ENCODE data around the gene RABL6.

Gene RABL6

DNA sequence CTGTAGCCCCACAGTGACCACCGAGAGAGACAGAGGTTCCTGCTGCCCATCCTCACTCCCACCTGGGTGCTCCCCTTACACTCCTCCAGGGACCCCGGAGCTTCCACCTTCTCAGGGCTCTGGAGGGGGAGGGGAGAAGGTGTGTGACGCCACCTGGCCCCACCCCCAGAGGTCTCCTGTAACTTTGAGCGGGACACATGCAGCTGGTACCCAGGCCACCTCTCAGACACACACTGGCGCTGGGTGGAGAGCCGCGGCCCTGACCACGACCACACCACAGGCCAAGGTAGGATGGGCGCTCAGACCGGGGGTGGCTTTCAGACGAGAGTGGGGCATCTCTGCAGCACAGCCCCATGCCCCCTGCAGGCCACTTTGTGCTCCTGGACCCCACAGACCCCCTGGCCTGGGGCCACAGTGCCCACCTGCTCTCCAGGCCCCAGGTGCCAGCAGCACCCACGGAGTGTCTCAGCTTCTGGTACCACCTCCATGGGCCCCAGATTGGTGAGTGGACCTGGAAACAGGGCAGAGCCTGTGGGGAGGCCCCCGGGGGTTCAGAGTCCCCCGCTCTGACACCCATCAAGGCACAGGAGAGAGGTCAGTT lies 48.9 kb downstream of the RABL6 start:
- Histone ChIP-seq H3K27me3 (ENCODE audit: control insufficient read depth, insufficient read depth, low read length) (no peaks in the 10 kb centered on the region), H3K9ac (ENCODE audit: low read length) (no peak overlapping the region), H3K27ac (ENCODE audit: low read length) (no peak overlapping the region), H3K4me1 (ENCODE audit: control insufficient read depth, low read depth, low read length) (no peaks in the 10 kb centered on the region), H3K4me3 (ENCODE audit: low read length) (no peak overlapping the region), H3K9me3 (ENCODE audit: control insufficient read depth, low read depth, low read length) (no peaks in the 10 kb centered on the region), H3K36me3 (ENCODE audit: control insufficient read depth, low read depth, low read length) (peaks cover 10% of the 10 kb centered on the region)

DNA sequence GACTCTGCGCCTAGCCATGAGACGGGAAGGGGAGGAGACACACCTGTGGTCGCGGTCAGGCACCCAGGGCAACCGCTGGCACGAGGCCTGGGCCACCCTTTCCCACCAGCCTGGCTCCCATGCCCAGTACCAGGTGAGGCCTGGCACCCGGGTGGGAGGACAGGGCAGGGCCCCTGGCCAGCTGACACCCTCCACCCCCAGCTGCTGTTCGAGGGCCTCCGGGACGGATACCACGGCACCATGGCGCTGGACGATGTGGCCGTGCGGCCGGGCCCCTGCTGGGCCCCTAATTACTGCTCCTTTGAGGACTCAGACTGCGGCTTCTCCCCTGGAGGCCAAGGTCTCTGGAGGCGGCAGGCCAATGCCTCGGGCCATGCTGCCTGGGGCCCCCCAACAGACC lies 49.4 kb downstream of the RABL6 start:
- H3K4me1 ChIP-seq (ENCODE audit: control insufficient read depth, low read depth, low read length) = no peaks in the 10 kb centered on the region
- H3K4me3 ChIP-seq (ENCODE audit: low read length) = no peak overlapping the region
- no peak overlapping the region for H3K27ac ChIP-seq (ENCODE audit: low read length)
- peaks cover 15% of the 10 kb centered on the region for H3K36me3 ChIP-seq (ENCODE audit: control insufficient read depth, low read depth, low read length)
- H3K27me3 ChIP-seq (ENCODE audit: control insufficient read depth, insufficient read depth, low read length) = no peaks in the 10 kb centered on the region
- H3K9me3 ChIP-seq (ENCODE audit: control insufficient read depth, low read depth, low read length) = no peaks in the 10 kb centered on the region
- no peak overlapping the region for H3K9ac ChIP-seq (ENCODE audit: low read length)

GRCh38 chr9:136857581-136858412 lies 50.0 kb downstream of the RABL6 start:
- Histone ChIP-seq H3K9me3 (ENCODE audit: control insufficient read depth, low read depth, low read length) (no peaks in the 10 kb centered on the region), H3K4me1 (ENCODE audit: control insufficient read depth, low read depth, low read length) (no peaks in the 10 kb centered on the region), H3K4me3 (ENCODE audit: low read length) (no peak overlapping the region), H3K27me3 (ENCODE audit: control insufficient read depth, insufficient read depth, low read length) (no peaks in the 10 kb centered on the region), H3K27ac (ENCODE audit: low read length) (no peak overlapping the region), H3K9ac (ENCODE audit: low read length) (no peak overlapping the region), H3K36me3 (ENCODE audit: control insufficient read depth, low read depth, low read length) (peaks cover 22% of the 10 kb centered on the region)

DNA sequence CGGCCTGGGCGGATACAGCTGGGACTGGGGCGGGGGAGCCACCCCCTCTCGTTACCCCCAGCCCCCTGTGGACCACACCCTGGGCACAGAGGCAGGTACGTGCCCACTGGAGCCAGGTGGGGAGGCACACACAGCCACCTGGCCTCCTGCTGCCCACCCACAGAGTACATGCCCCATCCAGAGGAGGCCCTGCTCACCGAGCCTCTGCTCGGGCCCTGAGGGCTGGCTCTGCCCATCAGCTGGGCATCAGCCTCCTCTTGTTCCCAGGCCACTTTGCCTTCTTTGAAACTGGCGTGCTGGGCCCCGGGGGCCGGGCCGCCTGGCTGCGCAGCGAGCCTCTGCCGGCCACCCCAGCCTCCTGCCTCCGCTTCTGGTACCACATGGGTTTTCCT lies 50.7 kb downstream of the RABL6 start:
- H3K27me3 ChIP-seq (ENCODE audit: control insufficient read depth, insufficient read depth, low read length) = no peaks in the 10 kb centered on the region
- H3K4me1 ChIP-seq (ENCODE audit: control insufficient read depth, low read depth, low read length) = no peaks in the 10 kb centered on the region
- H3K27ac ChIP-seq (ENCODE audit: low read length) = no peak overlapping the region
- H3K36me3 ChIP-seq (ENCODE audit: control insufficient read depth, low read depth, low read length) = peaks cover 28% of the 10 kb centered on the region
- no peak overlapping the region for H3K4me3 ChIP-seq (ENCODE audit: low read length)
- H3K9ac ChIP-seq (ENCODE audit: low read length) = no peak overlapping the region
- H3K9me3 ChIP-seq (ENCODE audit: control insufficient read depth, low read depth, low read length) = no peaks in the 10 kb centered on the region

DNA sequence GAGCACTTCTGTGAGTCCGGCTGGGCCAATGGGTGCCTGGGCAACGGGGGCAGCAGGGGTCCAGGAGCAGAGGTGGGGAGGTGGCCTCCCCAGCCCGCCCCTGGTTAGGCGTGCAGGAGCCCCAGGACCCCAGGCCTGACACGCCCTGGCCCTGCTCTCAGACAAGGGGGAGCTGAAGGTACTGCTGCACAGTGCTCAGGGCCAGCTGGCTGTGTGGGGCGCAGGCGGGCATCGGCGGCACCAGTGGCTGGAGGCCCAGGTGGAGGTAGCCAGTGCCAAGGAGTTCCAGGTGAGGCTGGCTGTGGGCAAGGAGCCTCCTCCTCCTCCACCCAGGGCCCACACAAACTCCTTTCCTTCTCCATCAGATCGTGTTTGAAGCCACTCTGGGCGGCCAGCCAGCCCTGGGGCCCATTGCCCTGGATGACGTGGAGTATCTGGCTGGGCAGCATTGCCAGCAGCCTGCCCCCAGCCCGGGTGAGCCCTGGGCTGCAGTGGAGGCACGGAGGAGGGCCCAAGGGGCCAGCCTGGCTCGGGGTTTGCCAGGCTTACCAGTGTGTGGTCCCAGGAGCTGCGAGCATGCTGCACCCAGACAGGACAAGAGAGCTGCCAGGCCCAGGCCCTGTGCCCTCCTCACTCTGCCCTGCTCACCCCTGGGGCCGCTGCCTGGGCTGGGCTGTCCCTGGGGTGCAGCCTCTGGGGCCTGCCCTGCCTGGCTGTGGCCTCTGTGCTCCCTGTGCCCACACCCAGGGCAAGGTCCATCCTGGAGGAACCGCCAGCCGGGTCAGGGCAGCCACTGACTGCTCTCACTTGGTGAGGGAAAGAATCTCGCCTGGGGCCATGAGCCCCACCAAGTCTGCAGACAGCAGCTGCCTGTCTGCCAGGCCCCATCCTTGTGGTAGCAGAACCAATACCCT lies 51.4 kb downstream of the RABL6 start:
- H3K4me1 ChIP-seq (ENCODE audit: control insufficient read depth, low read depth, low read length) = no peaks in the 10 kb centered on the region
- no peaks in the 10 kb centered on the region for H3K27me3 ChIP-seq (ENCODE audit: control insufficient read depth, insufficient read depth, low read length)
- no peak overlapping the region for H3K4me3 ChIP-seq (ENCODE audit: low read length)
- no peak overlapping the region for H3K9ac ChIP-seq (ENCODE audit: low read length)
- H3K9me3 ChIP-seq (ENCODE audit: control insufficient read depth, low read depth, low read length) = no peaks in the 10 kb centered on the region
- peaks cover 35% of the 10 kb centered on the region for H3K36me3 ChIP-seq (ENCODE audit: control insufficient read depth, low read depth, low read length)
- no peak overlapping the region for H3K27ac ChIP-seq (ENCODE audit: low read length)

DNA sequence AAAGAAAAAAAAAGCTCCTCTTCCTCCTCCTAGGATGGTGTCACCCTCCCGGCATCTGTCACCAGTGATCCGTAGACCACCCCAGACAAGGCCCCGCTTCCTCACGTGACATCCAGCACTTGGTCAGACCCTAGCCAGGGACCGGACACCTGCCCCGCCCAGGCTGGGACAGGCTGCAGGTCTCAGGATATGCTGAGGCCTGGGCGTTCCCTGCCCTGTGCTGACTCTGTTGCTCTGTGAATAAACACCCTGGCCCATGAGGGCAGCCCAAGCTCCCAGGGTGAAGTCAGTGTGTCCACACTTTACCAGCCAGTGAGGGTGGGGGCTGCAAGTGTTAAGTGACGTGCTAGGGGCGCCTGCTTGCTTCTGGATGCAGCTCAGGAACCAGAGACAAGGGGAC lies 52.8 kb downstream of the RABL6 start:
- peaks cover 4% of the 10 kb centered on the region for H3K4me1 ChIP-seq (ENCODE audit: control insufficient read depth, low read depth, low read length)
- H3K9me3 ChIP-seq (ENCODE audit: control insufficient read depth, low read depth, low read length) = no peaks in the 10 kb centered on the region
- no peak overlapping the region for H3K9ac ChIP-seq (ENCODE audit: low read length)
- H3K36me3 ChIP-seq (ENCODE audit: control insufficient read depth, low read depth, low read length) = peaks cover 37% of the 10 kb centered on the region
- H3K4me3 ChIP-seq (ENCODE audit: low read length) = no peak overlapping the region
- no peaks in the 10 kb centered on the region for H3K27me3 ChIP-seq (ENCODE audit: control insufficient read depth, insufficient read depth, low read length)
- no peak overlapping the region for H3K27ac ChIP-seq (ENCODE audit: low read length)

DNA sequence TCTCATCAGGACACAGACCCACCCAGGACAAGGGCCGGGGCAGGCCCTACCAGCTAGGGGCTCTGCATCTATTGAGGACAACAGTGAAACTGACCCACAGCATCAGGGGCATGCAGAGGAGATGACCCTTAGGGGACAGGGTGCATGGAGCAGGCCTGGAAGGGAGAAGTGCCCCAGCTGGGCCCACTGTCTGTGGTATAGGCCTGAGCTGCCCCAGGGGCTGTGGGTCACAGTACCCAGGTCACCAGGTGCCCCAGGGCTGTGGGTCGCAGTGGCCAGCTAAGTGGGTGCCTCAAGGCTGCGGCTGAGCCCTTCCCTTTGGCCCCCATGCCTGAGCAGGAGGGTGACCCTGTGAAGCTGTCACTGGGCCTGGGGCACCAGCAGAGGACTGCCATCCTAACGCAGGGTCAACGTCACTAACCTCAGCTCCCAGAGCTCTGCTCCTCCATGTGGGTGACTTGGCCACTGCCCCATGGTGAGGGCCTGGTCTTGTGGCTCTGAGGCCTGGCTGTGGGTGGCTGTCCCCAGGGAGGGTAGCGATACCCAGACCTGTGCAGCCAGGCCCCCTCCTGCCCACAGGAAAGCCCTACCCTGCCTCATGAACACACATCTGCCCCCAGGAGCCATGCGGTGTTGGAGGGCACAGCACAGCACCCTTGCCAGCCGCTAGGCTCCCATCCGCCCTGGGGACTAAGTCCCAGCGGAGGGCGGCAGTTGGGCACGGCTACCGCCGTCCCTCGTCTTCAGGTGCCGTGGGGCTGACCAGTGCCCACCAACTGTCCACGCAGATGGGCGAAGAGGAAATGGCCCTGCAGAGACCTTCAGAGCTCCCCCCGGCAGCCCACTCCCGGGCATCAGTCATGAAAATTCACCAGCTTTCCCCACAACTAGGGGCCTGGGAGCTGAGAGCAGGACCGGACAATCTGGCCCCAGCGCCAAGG lies 53.5 kb downstream of the RABL6 start:
- H3K9ac ChIP-seq (ENCODE audit: low read length) = no peak overlapping the region
- H3K27ac ChIP-seq (ENCODE audit: low read length) = no peak overlapping the region
- H3K36me3 ChIP-seq (ENCODE audit: control insufficient read depth, low read depth, low read length) = peaks cover 37% of the 10 kb centered on the region

DNA sequence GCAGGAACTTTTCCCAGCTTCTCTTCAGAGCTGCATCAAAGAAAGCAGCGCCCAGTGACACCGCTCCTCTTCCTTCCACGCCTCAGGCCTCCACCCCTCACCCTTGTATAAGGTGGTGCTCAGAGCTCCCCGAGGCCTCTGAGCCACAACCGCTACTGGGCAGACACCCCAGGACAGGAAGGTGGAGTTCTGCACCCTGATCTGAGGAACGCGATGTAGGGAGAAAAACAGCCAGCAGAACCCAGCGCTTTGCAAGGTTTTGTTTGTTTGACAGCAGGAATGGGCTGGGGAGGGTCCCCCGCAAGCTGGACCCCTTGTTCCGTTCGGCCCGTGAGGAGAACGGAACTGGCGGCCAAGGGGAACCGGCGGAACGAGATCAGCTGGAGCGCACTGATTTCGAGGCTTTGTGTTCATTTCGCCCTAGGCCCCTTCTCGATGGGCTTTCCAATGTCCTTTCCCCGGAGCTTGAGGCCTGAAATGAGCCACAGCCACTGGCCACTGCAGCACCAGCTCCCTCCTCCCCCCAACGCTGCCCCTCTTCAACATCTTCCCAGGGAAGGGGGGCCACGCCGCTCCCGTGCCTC lies 54.2 kb downstream of the RABL6 start:
- no peak overlapping the region for H3K4me3 ChIP-seq (ENCODE audit: low read length)
- no peaks in the 10 kb centered on the region for H3K9me3 ChIP-seq (ENCODE audit: control insufficient read depth, low read depth, low read length)
- peaks cover 4% of the 10 kb centered on the region for H3K4me1 ChIP-seq (ENCODE audit: control insufficient read depth, low read depth, low read length)
- H3K9ac ChIP-seq (ENCODE audit: low read length) = no peak overlapping the region
- H3K36me3 ChIP-seq (ENCODE audit: control insufficient read depth, low read depth, low read length) = peaks cover 37% of the 10 kb centered on the region
- no peak overlapping the region for H3K27ac ChIP-seq (ENCODE audit: low read length)
- no peaks in the 10 kb centered on the region for H3K27me3 ChIP-seq (ENCODE audit: control insufficient read depth, insufficient read depth, low read length)

More for the DNA sequence above, 53.5 kb downstream of the RABL6 start:
- no peaks in the 10 kb centered on the region for H3K27me3 ChIP-seq (ENCODE audit: control insufficient read depth, insufficient read depth, low read length)
- H3K4me3 ChIP-seq (ENCODE audit: low read length) = no peak overlapping the region
- peaks cover 4% of the 10 kb centered on the region for H3K4me1 ChIP-seq (ENCODE audit: control insufficient read depth, low read depth, low read length)
- H3K9me3 ChIP-seq (ENCODE audit: control insufficient read depth, low read depth, low read length) = no peaks in the 10 kb centered on the region

GRCh38 chr9:136862849-136863622 lies 55.3 kb downstream of the RABL6 start:
- H3K27ac ChIP-seq (ENCODE audit: low read length) = no peak overlapping the region
- peaks cover 4% of the 10 kb centered on the region for H3K4me1 ChIP-seq (ENCODE audit: control insufficient read depth, low read depth, low read length)
- no peaks in the 10 kb centered on the region for H3K27me3 ChIP-seq (ENCODE audit: control insufficient read depth, insufficient read depth, low read length)
- no peak overlapping the region for H3K9ac ChIP-seq (ENCODE audit: low read length)
- no peak overlapping the region for H3K4me3 ChIP-seq (ENCODE audit: low read length)
- H3K36me3 ChIP-seq (ENCODE audit: control insufficient read depth, low read depth, low read length) = peaks cover 37% of the 10 kb centered on the region
- H3K9me3 ChIP-seq (ENCODE audit: control insufficient read depth, low read depth, low read length) = no peaks in the 10 kb centered on the region

- no peak overlapping the region for H3K4me3 ChIP-seq (ENCODE audit: low read length)
- no peak overlapping the region for H3K27ac ChIP-seq (ENCODE audit: low read length)
- peaks cover 37% of the 10 kb centered on the region for H3K36me3 ChIP-seq (ENCODE audit: control insufficient read depth, low read depth, low read length)
- H3K9me3 ChIP-seq (ENCODE audit: control insufficient read depth, low read depth, low read length) = no peaks in the 10 kb centered on the region
- no peak overlapping the region for H3K9ac ChIP-seq (ENCODE audit: low read length)
- peaks cover 4% of the 10 kb centered on the region for H3K4me1 ChIP-seq (ENCODE audit: control insufficient read depth, low read depth, low read length)
- H3K27me3 ChIP-seq (ENCODE audit: control insufficient read depth, insufficient read depth, low read length) = no peaks in the 10 kb centered on the region
Observed at GRCh38 chr9:136863623-136864273, 56.0 kb downstream of the RABL6 start.
